Kasumi-1 (cell line): ENCODE measurements around the gene OR2L13.
"Not testable (repeated sequence)": the region's sequence is repeated elsewhere in the genome, so short reads cannot be mapped to it uniquely, and the experiment has no call there.

ENCODE experiments used
- DNase-seq, 2 experiments: peaks; one replicate each; lab custom pipeline; 2025; lab: John Stamatoyannopoulos, UW

OR2L13 gene, protein sequence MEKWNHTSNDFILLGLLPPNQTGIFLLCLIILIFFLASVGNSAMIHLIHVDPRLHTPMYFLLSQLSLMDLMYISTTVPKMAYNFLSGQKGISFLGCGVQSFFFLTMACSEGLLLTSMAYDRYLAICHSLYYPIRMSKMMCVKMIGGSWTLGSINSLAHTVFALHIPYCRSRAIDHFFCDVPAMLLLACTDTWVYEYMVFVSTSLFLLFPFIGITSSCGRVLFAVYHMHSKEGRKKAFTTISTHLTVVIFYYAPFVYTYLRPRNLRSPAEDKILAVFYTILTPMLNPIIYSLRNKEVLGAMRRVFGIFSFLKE

GRCh38 chr1:248094884-248095283, at the start of gene OR2L13:
OR2L13 (plus strand) TSS chr1:248095184; CDS start chr1:248099376, 4,192 bp downstream.
- no peak for DNase-seq

DNA sequence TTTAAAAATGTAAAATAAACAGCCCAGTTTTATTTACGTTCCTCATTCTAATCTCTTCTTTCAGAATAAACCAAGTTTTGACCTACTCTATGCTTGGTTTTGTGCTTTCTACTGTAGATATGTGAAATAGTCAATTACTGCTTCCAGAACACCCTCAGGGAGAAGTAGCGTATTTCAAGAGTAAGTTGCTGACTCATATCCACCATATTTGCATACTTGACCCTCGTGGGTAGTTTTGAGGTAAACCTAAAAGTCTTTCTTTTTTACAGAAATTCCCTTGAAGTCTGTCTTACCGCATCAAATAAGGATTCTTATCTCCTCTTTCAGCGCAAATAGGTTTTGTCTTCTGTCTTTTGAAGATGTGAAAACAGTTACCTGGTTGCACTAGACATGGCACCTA, 49.8 kb upstream of the OR2L13 start:
- no peak for DNase-seq

GRCh38 chr1:248046536-248046935, 48.4 kb upstream of the OR2L13 start, which contains the start of gene OR2L3:
OR2L3 (plus strand) TSS chr1:248046836; CDS start chr1:248060682, 13,846 bp downstream.
- DNase-seq: no peak

- DNase-seq: no peak
These were observed 48.0 kb upstream of the OR2L13 start for GRCh38 chr1:248047008-248047407.

DNA sequence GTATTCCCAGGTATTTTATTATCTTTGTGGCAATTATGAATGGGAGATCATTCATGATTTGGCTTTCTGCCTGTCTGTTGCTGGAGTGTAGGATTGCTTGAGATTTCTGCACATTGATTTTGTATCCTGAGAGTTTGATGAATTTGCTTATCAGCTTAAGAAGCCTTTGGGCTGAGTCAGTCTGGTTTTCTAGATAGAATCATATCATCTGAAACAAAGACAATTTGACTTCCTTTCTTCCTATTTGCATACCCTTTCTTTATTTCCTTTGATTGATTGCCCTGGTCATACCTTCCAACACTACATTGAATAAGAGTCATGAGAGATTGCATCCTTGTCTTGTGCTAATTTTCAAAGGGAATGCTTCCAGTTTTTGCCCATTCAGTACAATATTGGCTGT, 40.3 kb upstream of the OR2L13 start:
- DNase-seq: no peak

- DNase-seq: no peak
These were observed 39.7 kb upstream of the OR2L13 start for GRCh38 chr1:248055261-248055660.

- DNase-seq: no peak
These were observed 29.9 kb upstream of the OR2L13 start for GRCh38 chr1:248065071-248065470.

GRCh38 chr1:248065604-248066003, 29.4 kb upstream of the OR2L13 start:
- DNase-seq: no peak

DNA sequence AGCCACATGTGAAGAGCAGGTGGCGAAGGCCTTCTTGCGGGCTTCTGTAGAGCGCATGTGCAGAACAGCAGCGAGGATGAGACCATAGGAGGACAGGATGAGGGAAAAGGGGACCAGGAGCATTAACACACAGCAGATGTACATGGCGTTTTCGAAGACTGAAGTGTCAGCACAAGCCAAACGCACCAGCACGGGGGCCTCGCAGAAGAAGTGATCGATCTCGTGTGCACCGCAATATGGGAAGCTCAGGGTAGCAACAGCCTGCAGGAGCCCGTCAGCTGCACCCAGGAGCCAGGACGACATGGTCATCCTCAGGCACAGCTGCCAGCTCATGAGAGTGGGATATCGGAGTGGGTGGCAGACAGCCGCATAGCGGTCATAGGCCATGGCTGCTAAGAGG, 11.1 kb upstream of the OR2L13 start:
- not testable (repeated sequence) for DNase-seq

- DNase-seq: no peak
These were observed 3.5 kb downstream of the OR2L13 start for GRCh38 chr1:248098529-248098928.

DNA sequence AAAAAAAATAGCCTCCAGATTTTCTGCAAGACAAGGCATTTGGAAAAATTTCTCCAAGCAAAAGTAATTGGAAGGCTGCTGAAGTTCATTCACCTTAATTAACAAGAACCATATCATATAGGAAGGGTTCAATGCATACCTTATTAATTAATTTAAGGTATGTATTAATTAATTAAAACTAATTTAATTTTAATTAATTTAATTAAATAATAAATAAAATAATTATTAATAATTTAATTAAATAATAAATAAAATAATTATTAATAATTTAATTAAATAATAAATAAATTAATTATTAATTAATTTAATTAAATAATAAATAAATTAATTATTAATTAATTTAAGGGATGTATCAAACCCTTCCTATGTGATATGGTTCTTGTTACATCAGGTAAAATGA, 7.9 kb downstream of the OR2L13 start:
- DNase-seq: no peak

DNA sequence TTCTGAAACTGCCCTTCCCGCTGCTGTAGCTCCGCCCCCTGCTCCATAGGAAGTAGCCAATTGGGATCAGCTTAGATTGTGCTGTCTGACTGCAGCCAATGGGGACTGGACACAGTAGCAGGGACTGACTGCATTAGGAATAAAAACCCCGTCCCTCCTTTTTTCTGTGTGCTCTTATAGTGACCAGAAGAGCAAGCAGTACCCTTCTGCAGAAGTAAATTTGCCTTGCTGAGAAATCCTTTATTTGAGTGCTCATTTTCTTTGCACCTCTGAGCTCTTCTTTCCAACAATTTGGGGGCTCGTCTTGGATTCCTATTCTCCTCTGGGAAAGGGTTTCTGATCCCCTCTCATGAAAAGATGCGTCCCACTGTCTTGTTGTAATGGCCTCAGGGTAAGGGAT, 16.2 kb downstream of the OR2L13 start:
- DNase-seq: no peak

DNA sequence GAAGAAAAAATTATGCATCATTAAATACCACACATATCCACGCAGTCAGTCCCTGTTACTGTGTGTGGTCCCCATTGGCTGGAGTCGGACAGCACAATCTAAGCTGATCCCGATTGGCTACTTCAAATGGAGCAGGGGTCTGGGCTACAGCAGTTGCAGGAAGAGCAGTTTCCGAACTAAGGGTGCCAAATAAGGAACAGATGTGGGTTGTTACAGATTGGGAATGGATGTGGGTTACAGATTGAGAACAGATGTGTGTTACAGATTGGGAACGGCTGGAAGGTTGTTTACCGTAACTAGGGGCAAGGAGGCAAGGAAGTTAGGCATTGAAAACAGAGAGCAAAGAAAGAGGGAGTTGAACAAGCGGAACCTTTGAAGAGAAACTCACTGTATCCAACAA, 19.9 kb downstream of the OR2L13 start:
- no peak for DNase-seq

DNA sequence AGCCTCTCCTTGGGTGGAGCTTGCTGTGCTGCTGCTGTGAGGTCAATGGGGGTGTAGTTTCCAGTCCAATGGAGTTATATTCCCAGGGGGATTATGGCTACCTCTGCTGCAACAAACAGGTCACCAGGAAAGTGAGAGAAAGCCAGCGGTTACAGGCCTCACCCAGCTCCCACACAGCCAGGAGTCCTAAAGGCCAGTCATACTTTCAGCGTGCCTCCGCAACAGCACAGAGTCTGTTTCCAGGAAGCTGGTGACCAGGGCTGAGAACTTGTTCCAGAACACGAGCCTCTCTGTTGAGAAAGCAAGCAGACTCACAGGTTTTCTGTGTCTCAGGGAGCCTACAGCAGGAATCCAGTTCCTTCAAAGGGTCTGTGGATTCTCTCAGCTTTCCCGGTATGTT, 32.7 kb downstream of the OR2L13 start:
- no peak for DNase-seq

GRCh38 chr1:248136811-248137210, 41.8 kb downstream of the OR2L13 start:
- no peak for DNase-seq

DNA sequence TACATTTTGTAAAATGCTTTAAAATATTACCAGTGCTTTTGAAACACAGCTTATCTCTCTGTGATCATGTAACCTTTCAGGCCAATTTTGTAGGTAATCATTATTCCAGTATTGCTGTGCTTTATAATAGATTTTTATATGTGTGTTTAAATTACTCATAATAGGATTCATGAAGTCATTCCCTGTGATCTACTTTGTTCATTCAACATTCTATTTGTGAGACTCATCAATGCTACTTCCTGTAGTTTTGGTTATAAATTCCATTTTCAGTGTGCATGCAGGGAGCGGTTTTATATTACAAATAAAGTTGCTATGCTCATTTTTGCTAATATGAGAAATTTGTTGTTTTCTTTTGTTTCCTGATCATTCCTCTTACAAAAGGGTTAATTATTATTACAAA, 45.9 kb downstream of the OR2L13 start:
- DNase-seq: no peak

- no peak for DNase-seq
These were observed 48.3 kb downstream of the OR2L13 start for GRCh38 chr1:248143311-248143710.

- DNase-seq: no peak
These were observed 49.7 kb downstream of the OR2L13 start, which contains the start of gene OR2M5 for GRCh38 chr1:248144513-248145198. OR2M5 (plus strand) TSS chr1:248145148; CDS start chr1:248145148, 0 bp downstream.
